Fibroblast of skin of scalp (primary cell): Measurements from ENCODE around the gene PDE4D.

Experiments used
- DNase-seq: peaks from one replicate; pipeline ENCODE4 v3.0.0-alpha.2; 2013

Gene PDE4D

GRCh38 chr5:58940446-58940845, 953.1 kb downstream of the PDE4D start:
- DNase-seq = peak; percentile 59

GRCh38 chr5:58939664-58940063, 953.9 kb downstream of the PDE4D start:
- DNase-seq = no peak

- no peak for DNase-seq
Measured at GRCh38 chr5:58938563-58939424, 954.7 kb downstream of the PDE4D start.

GRCh38 chr5:58937031-58937681, 956.4 kb downstream of the PDE4D start:
- no peak for DNase-seq

GRCh38 chr5:58934629-58935097, 958.9 kb downstream of the PDE4D start:
- DNase-seq = no peak

GRCh38 chr5:58933891-58934628, 959.5 kb downstream of the PDE4D start:
- no peak for DNase-seq

DNA sequence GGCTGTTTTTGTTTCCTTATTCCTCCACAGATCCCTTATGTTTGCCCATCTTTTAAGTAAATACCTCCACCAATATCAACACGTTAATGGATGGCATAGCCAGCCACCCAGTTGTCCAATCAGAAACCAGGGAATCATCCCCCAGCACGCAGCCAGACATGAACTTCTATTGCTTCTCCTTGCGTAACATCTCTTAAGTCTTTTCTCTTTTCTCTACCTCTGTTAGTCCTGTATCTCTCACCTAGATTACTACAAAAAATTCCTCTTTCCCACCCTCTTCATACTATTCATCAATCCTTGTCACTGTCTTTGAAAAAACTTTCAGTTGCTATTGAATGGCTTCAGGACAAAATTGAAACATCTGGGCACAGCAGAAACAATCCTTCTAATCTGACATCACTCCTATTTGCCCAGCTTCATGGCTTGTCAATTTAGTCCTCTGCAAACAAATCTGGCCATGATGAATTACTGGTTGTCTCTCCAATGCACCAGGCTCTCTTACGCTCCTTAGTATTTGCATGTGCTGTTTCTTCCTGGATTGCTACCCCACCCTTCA, 961.4 kb downstream of the PDE4D start:
- no peak for DNase-seq

DNA sequence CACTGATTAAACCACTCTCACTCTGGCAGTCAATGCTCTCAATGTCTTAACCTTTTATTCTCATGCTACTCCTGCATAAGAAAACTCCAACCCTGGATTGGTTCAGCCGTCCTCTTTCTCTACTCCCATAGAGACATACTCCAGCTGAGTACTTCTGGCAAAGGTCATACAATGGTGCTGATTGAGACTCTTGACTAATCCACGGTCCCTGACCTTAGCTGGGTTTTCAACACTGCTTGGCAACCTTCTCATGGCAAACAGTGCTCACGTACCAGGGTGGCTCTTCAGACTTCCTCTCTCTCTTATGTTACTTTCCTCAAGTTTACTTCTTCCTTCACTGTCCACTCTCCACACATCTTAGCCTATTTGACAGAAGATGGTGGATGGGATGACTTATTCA, 963.0 kb downstream of the PDE4D start:
- no peak for DNase-seq

DNA sequence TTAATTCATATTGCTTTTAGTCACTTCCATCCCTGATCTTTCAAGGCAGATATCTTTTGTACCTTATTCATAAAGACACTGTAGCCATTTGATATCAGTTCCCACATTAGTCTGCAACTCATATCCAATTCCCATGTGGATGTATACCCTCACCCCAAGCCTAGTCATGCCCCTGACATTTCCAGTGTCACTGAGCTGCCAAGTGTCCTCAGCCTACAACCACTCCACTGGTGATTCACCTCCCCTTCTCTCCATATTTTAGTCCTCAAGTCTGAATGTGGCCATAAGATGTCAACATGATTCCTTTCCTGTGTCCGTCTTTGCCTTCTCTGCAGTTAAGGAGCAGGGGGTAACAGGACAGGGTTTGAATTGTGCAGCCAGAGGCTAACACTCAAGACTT, 963.8 kb downstream of the PDE4D start:
- peak; percentile 26 for DNase-seq

GRCh38 chr5:58927938-58928337, 965.6 kb downstream of the PDE4D start:
- DNase-seq = no peak

- no peak for DNase-seq
Measured at GRCh38 chr5:58927181-58927580, 966.3 kb downstream of the PDE4D start.

DNA sequence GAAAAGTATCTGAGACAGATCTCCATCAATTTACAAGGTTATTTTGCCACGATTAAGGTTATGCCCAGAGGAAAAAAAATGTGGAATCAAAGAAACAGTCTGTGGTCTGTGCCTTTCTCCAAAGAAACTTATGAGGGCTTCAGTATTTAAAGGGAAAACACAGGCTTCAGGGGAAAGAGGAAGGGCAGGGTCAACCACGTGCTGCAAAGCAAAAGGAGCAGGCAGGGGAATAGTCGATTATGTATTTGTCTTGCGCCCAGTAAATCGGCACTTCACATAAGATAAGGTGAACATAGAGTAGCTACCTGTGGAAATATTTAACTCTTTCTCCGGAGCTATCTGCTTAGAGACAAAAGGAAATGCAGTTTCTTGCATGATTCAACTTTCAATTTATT, 967.0 kb downstream of the PDE4D start:
- no peak for DNase-seq

DNA sequence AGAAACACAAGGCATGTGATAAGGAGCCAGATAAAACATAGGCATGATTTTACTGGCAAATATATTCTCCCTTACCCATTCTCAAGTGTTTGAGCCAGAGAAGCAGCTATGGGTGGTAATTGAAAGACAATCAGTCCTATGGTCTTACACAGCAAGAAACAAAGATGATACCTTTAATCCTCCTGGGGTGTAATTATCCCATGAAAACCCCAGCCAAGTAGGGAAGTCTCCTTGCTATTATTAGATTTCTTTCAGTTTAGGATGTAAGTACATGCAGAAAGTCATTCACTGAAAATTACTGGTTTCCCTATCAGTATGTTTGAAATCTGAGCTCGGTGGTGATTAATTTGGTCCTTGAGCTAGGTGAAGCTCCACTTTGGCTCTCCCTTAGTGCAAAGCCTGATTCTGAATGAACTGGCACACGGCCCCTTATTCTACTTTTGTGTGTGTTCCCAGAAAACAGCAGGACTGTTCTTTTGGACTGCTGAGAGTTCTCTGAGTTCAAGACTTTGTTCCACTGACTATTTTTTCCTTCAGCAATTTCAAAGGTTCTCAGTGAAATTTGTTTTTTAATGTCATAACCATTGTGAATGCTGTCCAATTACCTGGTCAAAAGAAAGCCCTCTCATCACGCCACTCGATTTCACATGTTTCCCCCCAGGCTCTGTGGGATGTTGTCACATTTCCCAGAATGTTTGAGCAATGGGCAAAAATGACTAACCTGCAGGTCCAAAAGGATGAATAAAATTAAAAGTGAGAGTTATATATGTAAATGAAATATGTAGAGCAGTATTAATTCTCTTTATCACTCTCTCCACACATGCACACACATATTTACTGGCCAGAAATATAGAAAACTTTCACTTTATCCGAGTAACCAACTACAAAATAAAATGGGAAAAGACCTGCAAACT, 967.6 kb downstream of the PDE4D start:
- no peak for DNase-seq

DNA sequence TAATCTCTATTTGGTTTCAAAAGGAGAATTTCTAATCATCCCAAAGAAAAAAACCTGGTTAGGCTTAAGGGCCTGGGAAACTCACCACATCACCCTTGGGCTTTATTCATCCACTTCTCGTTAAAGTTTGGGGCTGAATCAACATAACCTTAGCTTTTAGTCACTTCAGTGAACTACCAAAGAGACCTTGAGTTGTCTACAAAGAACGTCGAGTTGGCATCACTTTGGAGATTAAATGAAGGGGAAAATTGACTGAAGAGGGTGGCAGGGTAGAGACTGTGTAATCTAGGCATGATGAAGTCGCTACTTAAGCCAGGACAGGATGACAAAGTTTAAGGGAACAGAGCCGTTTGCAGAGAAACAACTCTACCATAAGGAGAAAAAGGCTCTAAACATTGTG, 969.2 kb downstream of the PDE4D start:
- DNase-seq = no peak

DNA sequence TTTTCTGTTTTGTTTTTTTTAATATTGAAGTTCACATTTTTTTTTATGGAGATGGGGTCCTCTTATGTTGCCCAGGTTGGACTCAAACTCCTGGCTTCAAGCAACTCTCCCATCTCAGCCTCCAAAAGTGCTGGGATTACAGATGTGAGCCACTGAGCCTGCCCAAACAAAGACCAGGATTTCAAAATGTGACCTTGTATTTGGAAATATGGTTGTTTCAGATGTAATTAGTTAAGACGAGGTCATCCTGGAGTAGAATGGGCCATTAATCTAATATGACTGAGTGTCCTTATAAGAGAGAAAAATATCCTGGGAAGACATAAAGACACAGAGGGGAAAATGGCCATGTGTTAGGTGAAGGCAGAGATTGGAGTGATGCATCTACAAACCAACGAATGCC, 970.2 kb downstream of the PDE4D start:
- no peak for DNase-seq

DNA sequence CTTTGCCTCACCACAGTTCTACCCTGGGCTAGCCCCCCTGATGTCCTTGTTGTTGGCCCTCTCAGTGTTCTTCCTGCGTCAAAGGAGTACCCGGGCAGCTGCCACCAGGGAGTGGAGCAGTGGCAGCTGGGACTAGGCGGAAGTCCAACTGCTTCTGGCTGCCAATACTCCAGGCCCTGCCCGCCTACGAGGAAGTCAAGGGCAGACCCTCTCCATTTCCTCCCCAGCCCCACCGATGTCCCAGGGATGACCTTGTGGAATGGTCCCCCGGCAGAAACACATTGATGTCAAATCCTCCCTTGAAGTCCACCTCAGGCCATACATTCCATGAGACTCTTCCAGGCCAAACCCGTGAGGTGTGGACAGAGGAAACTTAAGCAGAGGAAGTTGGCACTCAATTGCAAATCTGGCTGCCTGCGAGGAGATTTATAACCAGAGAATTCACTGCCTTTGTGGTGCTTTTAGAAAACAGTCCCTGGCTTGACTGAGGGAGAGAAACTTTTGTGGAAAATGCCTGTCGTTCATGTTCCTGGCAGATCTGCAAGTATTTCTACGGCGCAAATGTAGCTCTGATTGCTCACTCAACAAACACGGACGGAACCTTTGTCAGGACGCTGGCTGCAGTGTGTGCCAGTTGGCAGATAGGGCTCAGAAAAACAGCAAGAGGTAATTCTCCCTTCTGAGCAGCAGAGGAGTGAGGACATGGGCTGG, 970.9 kb downstream of the PDE4D start:
- peak; percentile 18 for DNase-seq

DNA sequence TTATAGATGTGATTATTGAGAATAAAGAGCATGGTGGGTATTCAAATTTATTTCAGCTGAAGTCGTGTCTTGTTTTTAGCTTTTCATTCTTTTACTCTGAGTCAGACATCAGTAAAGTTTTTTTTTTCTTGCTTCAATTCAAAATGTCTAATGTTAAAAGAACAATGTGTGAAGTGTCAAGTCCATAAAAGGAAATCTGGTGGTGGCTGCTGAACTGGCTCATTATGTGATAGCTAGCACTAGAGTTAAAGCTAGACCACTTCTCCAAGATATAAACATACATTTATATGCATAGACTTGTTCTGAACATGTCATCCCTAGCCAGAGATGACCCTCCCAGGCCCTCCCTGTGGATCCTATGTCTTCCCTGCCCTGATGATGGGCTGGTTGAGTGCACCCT, 972.4 kb downstream of the PDE4D start:
- DNase-seq = peak; percentile 71

GRCh38 chr5:58919833-58920232, 973.7 kb downstream of the PDE4D start:
- no peak for DNase-seq
